ENCODE data around the gene EXPH5.

The EXPH5 gene

GRCh38 chr11:108580043-108580442, 13.5 kb downstream of the EXPH5 start:
- ChIA-PET CTCF (interaction anchor here (0.6 to 1.0 kb wide), 3 partner anchors 15 to 179 kb away, joined by 3 read pairs; no protein-coding TSS in a partner anchor), POLR2A (interaction anchor here (0.5 kb wide), 1 partner anchor 654 kb away, joined by 3 read pairs; no protein-coding TSS in a partner anchor)
- Histone ChIP-seq H3K36me3 (ENCODE audit: control insufficient read depth in 2 of 2, insufficient read depth in 1 of 2, low read length in 2 of 2) (no peaks in the 10 kb centered on the region), H3K4me3 (ENCODE audit: low read depth, low read length) (no peak overlapping the region), H3K27ac (ENCODE audit: extremely low read depth, low read depth, low read length) (no peak overlapping the region), H3K4me1 (ENCODE audit: control insufficient read depth, insufficient read depth, low read length) (no peaks in the 10 kb centered on the region), H3K9me3 (ENCODE audit: control insufficient read depth, insufficient read depth, low read depth, low read length) (no peaks in the 10 kb centered on the region)
- TF ChIP-seq ZBTB10 (tag by site-specific recombination; IDR thresholded peaks at IDR 0.05) (no peak), SALL2 (tag by site-specific recombination; IDR thresholded peaks at IDR 0.05; ENCODE audit: borderline replicate concordance) (no peak), TRIM28 (IDR thresholded peaks at IDR 0.05; ENCODE audit: borderline replicate concordance, low read length) (no peak), ZBTB11 (tag by site-specific recombination; conservative IDR thresholded peaks at IDR 0.05; ENCODE audit: low read depth) (no peak), ZNF701 (tag by site-specific recombination; IDR thresholded peaks at IDR 0.05) (no peak), SETDB1 (IDR thresholded peaks at IDR 0.05; ENCODE audit: insufficient read length, low read length) (no peak), ZNF664 (tag by site-specific recombination; IDR thresholded peaks at IDR 0.05) (no peak), KLF7 (tag by site-specific recombination; IDR thresholded peaks at IDR 0.05; ENCODE audit: borderline replicate concordance) (no peak), ZNF791 (tag by site-specific recombination; IDR thresholded peaks at IDR 0.05) (no peak), ZNF549 (tag by site-specific recombination; IDR thresholded peaks at IDR 0.05) (no peak), ZNF248 (tag by site-specific recombination; IDR thresholded peaks at IDR 0.05) (no peak), ZNF138 (tag by site-specific recombination; IDR thresholded peaks at IDR 0.05; ENCODE audit: borderline replicate concordance) (no peak), ZNF426 (tag by site-specific recombination; IDR thresholded peaks at IDR 0.05) (no peak), ZNF571 (tag by site-specific recombination; IDR thresholded peaks at IDR 0.05) (no peak), ZFP41 (tag by site-specific recombination; IDR thresholded peaks at IDR 0.05; ENCODE audit: borderline replicate concordance) (no peak), SCRT1 (tag by site-specific recombination; IDR thresholded peaks at IDR 0.05; ENCODE audit: borderline replicate concordance) (no peak), BCL11A (tag by site-specific recombination; IDR thresholded peaks at IDR 0.05; ENCODE audit: low read depth) (no peak), ZNF629 (tag by site-specific recombination; IDR thresholded peaks at IDR 0.05) (no peak), ZFP69B (tag by site-specific recombination; IDR thresholded peaks at IDR 0.05) (no peak)

- Histone ChIP-seq H3K36me3 (ENCODE audit: control insufficient read depth in 2 of 2, insufficient read depth in 1 of 2, low read length in 2 of 2) (no peaks in the 10 kb centered on the region), H3K4me1 (ENCODE audit: control insufficient read depth, insufficient read depth, low read length) (no peaks in the 10 kb centered on the region), H3K9me3 (ENCODE audit: control insufficient read depth, insufficient read depth, low read depth, low read length) (no peaks in the 10 kb centered on the region), H3K27ac (ENCODE audit: extremely low read depth, low read depth, low read length) (no peak overlapping the region), H3K4me3 (ENCODE audit: low read depth, low read length) (no peak overlapping the region)
- TF ChIP-seq ZNF580 (tag by site-specific recombination; IDR thresholded peaks at IDR 0.05) = no peak
- no peak for TF ChIP-seq ZNF596 (tag by site-specific recombination; IDR thresholded peaks at IDR 0.05)
- no peak for TF ChIP-seq ZNF354C (tag by site-specific recombination; IDR thresholded peaks at IDR 0.05; ENCODE audit: borderline replicate concordance, low read depth)
- TF ChIP-seq ZNF146 (tag by site-specific recombination; IDR thresholded peaks at IDR 0.05) = no peak
- TF ChIP-seq ZSCAN5A (tag by site-specific recombination; IDR thresholded peaks at IDR 0.05) = no peak
- no peak for TF ChIP-seq ZNF747 (tag by site-specific recombination; IDR thresholded peaks at IDR 0.05)
- TF ChIP-seq ZNF23 (tag by site-specific recombination; IDR thresholded peaks at IDR 0.05; ENCODE audit: borderline replicate concordance) = no peak
- no peak for TF ChIP-seq ZNF274 (IDR thresholded peaks at IDR 0.05; ENCODE audit: low read length)
- no peak for TF ChIP-seq ZNF274 (tag by site-specific recombination; IDR thresholded peaks at IDR 0.05; ENCODE audit: borderline replicate concordance)
- no peak for TF ChIP-seq ZNF558 (tag by site-specific recombination; IDR thresholded peaks at IDR 0.05)
- ChIA-PET CTCF (interaction anchor here (0.8 kb wide), 1 partner anchor 458 kb away, joined by 4 read pairs; no protein-coding TSS in a partner anchor), POLR2A (no interaction called here)
Observed at GRCh38 chr11:108576523-108576922, 17.0 kb downstream of the EXPH5 start.
